ENCODE results near the gene DYNLRB1.

DYNLRB1 gene

GRCh38 chr20:34579191-34579978 lies 63.2 kb downstream of the DYNLRB1 start:
- no peaks in the 10 kb centered on the region for H3K9me3 ChIP-seq (ENCODE audit: control insufficient read depth, insufficient read depth, low read length)
- no peaks in the 10 kb centered on the region; the same call in 1 of the 2 replicates for H3K36me3 ChIP-seq (ENCODE audit: insufficient read depth, low read length)
- H3K9ac ChIP-seq (ENCODE audit: low read depth, low read length) = no peak overlapping the region
- H3K4me1 ChIP-seq (ENCODE audit: insufficient read depth, low read length) = no peaks in the 10 kb centered on the region; the same call in 1 of the 2 replicates

DNA sequence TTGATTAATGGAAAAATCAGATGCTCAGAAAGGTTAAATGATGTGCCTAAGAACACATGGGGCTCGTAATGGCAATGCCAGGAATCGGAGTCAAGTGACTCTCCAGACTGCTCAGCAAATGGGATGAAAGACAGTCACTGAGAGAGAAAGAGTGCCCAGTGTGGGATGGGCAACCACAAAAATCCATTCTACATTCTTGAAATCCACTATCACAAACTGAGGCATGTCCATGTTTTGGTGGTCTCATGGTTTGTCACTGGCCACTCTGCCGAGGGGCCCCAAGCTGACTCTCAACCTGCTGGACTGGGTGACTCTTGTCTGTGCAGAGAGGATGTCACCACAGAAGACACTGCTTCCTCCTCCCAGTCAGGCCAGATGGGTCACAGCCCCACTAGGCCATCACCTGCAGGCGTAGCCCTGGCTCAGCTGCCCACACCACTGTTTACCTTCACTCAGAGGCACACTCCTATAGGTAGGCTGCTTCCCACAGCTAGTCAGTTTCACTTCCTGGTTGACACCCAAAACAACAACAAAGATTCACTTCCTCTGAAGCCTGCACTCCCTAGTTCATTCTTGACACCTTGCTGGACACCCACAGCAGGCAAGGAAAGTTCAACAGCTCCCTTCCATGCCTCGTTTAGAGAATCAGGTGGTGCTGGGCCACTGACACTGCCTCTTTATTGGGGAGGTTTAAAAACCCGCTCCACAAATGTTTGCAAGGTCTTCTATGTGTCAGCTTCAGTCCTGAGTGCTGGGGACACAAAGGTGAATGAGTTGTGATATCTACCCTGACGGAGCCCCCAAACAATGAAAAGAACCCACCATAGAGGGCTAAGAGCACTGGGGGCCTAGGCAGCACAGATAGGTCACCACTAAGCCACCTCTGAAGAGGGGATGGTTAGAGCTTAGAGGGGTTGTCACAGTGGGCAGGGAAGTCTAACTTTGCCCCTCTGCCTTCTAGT lies 64.0 kb downstream of the DYNLRB1 start:
- no peaks in the 10 kb centered on the region for H3K9me3 ChIP-seq (ENCODE audit: control insufficient read depth, insufficient read depth, low read length)
- H3K9ac ChIP-seq (ENCODE audit: low read depth, low read length) = no peak overlapping the region
- H3K4me1 ChIP-seq (ENCODE audit: insufficient read depth, low read length) = no peaks in the 10 kb centered on the region; the same call in 1 of the 2 replicates
- H3K36me3 ChIP-seq (ENCODE audit: insufficient read depth, low read length) = no peaks in the 10 kb centered on the region; the same call in 1 of the 2 replicates

GRCh38 chr20:34581341-34582184 lies 65.3 kb downstream of the DYNLRB1 start:
- Histone ChIP-seq H3K9ac (ENCODE audit: low read depth, low read length) (no peak overlapping the region), H3K9me3 (ENCODE audit: control insufficient read depth, insufficient read depth, low read length) (no peaks in the 10 kb centered on the region), H3K36me3 (ENCODE audit: insufficient read depth, low read length) (no peaks in the 10 kb centered on the region; the same call in 1 of the 2 replicates), H3K4me1 (ENCODE audit: insufficient read depth, low read length) (no peaks in the 10 kb centered on the region; the same call in 1 of the 2 replicates)

GRCh38 chr20:34582221-34582620 lies 66.0 kb downstream of the DYNLRB1 start:
- Histone ChIP-seq H3K4me1 (ENCODE audit: insufficient read depth, low read length) (no peaks in the 10 kb centered on the region; the same call in 1 of the 2 replicates), H3K9me3 (ENCODE audit: control insufficient read depth, insufficient read depth, low read length) (no peaks in the 10 kb centered on the region), H3K9ac (ENCODE audit: low read depth, low read length) (no peak overlapping the region), H3K36me3 (ENCODE audit: insufficient read depth, low read length) (no peaks in the 10 kb centered on the region; the same call in 1 of the 2 replicates)

- no peaks in the 10 kb centered on the region; the same call in 1 of the 2 replicates for H3K4me1 ChIP-seq (ENCODE audit: insufficient read depth, low read length)
- H3K9me3 ChIP-seq (ENCODE audit: control insufficient read depth, insufficient read depth, low read length) = no peaks in the 10 kb centered on the region
- no peak overlapping the region for H3K9ac ChIP-seq (ENCODE audit: low read depth, low read length)
- H3K36me3 ChIP-seq (ENCODE audit: insufficient read depth, low read length) = no peaks in the 10 kb centered on the region; the same call in 1 of the 2 replicates
These were observed 66.7 kb downstream of the DYNLRB1 start for GRCh38 chr20:34582911-34583310.

GRCh38 chr20:34583544-34583943 lies 67.3 kb downstream of the DYNLRB1 start:
- Histone ChIP-seq H3K4me1 (ENCODE audit: insufficient read depth, low read length) (no peaks in the 10 kb centered on the region; the same call in 1 of the 2 replicates), H3K36me3 (ENCODE audit: insufficient read depth, low read length) (no peaks in the 10 kb centered on the region; the same call in 1 of the 2 replicates), H3K9ac (ENCODE audit: low read depth, low read length) (no peak overlapping the region), H3K9me3 (ENCODE audit: control insufficient read depth, insufficient read depth, low read length) (no peaks in the 10 kb centered on the region)

- no peak overlapping the region for H3K9ac ChIP-seq (ENCODE audit: low read depth, low read length)
These were observed 68.8 kb downstream of the DYNLRB1 start for GRCh38 chr20:34585019-34585418.

DNA sequence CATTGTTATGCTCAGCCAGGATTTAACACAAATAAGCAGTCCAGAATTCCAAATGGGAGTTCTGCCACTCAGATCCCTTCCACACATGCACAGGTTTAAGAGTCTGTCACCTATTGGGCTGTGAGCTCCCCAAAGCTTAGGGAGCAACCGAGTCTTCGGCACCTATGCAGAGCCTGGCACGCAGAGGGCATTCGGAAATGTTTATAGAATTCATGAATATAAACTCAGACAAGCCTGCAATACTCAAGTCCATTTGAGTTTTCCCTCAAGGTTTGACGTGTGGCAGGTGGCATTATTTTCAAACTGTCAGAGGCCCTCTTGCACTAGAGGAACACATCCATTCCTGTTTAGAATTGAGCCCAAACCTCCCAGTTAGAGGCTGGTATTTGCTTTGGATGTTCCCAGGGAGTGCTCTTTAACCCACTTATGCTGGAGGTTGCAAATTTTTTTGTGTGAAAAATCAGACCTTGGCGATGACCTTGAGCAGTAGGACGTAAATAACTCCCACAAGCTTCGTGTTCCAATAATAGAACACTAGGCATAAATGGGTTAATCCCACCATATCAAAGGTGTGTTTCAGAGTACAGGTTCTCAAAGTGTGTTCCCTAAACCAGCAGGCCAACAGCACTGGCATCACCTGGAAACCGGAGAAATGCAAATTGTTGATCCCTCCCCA lies 70.4 kb downstream of the DYNLRB1 start:
- Histone ChIP-seq H3K4me1 (ENCODE audit: insufficient read depth, low read length) (no peaks in the 10 kb centered on the region; the same call in 1 of the 2 replicates), H3K36me3 (ENCODE audit: insufficient read depth, low read length) (no peaks in the 10 kb centered on the region), H3K9me3 (ENCODE audit: control insufficient read depth, insufficient read depth, low read length) (no peaks in the 10 kb centered on the region), H3K9ac (ENCODE audit: low read depth, low read length) (no peak overlapping the region)

More at GRCh38 chr20:34585019-34585418, 68.8 kb downstream of the DYNLRB1 start:
- H3K36me3 ChIP-seq (ENCODE audit: insufficient read depth, low read length) = no peaks in the 10 kb centered on the region; the same call in 1 of the 2 replicates
- no peaks in the 10 kb centered on the region; the same call in 1 of the 2 replicates for H3K4me1 ChIP-seq (ENCODE audit: insufficient read depth, low read length)
- no peaks in the 10 kb centered on the region for H3K9me3 ChIP-seq (ENCODE audit: control insufficient read depth, insufficient read depth, low read length)

Data from ES-I3 (cell line).